Hematopoietic multipotent progenitor cell treated with erythropoietin and hydrocortisone succinate and interleukin-3 and kit ligand, for 17 days (in vitro differentiated cells): Measurements from ENCODE around the gene ITFG1.
"Not testable (repeated sequence)": the region's sequence is repeated elsewhere in the genome, so short reads cannot be mapped to it uniquely, and the experiment has no call there.

Experiments used
- DNase-seq: peaks from one replicate; pipeline ENCODE4 v3.0.0-alpha.2; 2015; ENCODE audit warnings: low spot score

ITFG1 gene

GRCh38 chr16:47413041-47413440, 47.8 kb downstream of the ITFG1 start:
- DNase-seq, result no peak

GRCh38 chr16:47408491-47408890, 52.4 kb downstream of the ITFG1 start:
- no peak for DNase-seq

GRCh38 chr16:47395733-47396498, 64.9 kb downstream of the ITFG1 start:
- no peak for DNase-seq

DNA sequence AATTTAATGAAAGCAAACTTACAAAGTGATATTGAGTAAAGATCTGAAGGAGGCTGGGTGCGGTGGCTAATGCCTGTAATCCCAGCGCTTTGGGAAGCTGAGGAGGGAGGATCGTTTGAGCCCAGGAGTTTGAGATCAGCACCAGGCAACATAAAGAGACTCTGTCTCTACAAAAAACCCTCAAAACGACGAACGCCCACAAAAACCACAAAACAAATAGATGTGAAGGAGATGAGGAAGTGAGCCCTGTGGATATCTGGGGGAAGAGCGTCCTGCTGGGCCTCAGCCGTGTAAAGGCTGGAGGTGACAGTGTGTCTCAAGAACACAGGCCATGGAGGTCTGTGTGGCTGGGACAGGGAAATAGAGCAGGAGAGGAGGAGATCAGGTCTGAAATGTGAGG, 68.8 kb downstream of the ITFG1 start:
- DNase-seq, result no peak

DNA sequence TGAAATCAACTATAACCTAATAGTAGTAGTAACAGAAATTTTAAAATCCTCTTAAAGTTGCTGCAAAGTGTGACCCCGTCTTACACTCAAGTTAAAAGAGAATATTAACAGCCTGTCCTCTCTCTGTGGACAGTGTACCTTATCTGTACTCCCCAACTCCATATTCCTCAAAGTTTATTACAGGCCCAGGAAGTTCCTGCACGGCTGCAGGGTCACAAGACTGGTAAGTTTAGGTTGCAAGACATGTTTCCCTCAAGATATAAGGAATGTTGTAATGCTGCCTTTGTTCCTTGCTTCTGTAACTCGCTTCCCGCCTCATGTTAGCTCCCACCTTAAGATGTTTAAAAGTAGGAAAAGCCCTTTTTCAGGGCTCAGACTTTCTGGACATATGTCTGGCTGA, 72.2 kb downstream of the ITFG1 start:
- DNase-seq, result no peak

GRCh38 chr16:47387026-47387734, 73.7 kb downstream of the ITFG1 start:
- no peak for DNase-seq

GRCh38 chr16:47386201-47386718, 74.6 kb downstream of the ITFG1 start:
- no peak for DNase-seq

- DNase-seq, result no peak
These were observed 78.5 kb downstream of the ITFG1 start for GRCh38 chr16:47382362-47382761.

- DNase-seq, result no peak
These were observed 83.7 kb downstream of the ITFG1 start for GRCh38 chr16:47377154-47377553.

GRCh38 chr16:47375423-47375822, 85.4 kb downstream of the ITFG1 start:
- no peak for DNase-seq

DNA sequence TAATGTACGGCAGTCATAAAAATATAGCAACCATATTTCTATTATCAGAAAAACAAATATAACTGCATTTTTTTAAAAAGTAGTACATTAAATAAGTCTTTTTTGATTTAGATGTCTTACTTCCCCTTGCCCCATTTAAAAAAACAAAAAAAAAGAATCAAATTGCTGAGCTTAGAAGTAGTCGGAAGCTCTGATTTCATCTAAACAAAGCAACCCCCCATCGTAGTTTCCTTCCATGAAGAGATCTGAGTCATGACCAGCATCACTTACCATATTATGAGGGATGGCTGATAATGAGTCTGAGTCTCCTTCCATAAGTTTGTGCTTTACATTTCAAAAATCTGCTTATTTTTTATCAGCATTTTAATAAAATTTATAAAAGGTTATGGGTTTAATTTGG, 86.2 kb downstream of the ITFG1 start:
- DNase-seq, result no peak

DNA sequence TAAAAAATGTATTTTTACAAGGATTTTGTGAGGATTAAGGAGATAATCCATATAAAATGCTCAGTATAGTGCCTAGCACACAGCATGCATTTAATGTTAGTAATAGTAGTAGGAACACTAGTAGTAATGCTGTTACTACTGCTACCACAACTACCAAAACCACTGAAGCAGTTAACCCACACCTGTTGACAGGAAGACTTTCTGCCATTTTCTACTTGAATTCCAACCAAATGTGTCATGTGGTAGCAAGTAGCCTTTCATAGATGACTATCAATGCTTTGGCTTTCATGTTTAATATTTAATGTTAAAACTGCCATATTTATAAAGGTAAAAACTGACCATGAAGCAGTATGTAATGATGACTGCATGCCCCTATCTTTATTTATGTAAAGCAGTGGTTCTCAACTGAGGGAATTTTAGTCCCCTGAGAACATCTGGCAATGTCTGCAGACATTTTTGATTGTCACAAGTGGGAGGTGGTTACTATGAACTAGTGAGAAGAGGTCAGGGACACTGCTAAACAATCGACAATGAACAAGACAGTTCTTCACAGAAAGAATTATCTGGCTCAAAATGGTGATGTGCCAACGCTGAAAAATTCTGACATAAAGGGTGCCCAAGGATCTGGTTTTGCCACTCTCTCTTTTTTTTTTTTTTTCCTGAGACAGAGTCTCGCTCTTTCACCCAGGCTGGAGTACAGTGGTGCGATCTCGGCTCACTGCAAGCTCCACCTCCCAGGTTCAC, 89.4 kb downstream of the ITFG1 start:
- DNase-seq, result no peak

DNA sequence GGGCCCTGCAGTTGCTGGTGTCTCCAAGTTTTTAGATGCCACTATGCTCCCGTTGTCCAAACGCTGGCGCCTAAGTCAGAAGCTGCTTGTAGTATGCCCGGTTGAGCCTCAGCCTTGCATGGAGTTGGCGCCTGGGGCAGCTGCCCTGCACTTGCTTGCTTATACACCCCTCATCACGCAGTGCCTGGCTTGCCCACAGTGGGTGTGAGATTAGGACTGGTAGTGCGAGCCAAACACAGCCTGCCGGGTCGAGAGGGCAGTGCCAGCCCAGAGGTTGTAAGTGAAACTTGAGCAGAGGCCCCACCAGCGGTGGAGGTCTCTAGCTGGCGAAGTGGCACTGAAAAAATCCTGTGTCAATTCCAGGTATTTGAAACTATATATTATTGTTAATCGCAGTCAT, 90.3 kb downstream of the ITFG1 start:
- no peak for DNase-seq

DNA sequence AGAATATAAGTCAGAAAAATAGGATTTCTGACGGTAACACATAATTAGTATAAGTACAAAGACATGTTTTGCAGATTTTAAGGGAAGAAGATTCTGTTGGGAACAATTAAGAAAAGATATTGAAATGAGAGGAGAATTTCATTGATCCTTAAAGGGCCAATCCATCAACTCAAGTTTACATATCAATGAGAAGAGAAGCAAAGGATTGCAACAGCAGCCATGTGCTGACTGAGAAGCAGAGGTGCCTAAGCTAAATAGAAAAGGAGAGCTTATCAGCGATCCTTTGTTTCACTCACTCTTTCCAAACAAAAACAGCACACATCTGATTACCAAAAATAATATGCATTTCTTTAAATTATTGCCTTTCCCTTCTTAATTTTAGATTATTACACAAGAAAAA, 94.6 kb downstream of the ITFG1 start:
- DNase-seq, result no peak

DNA sequence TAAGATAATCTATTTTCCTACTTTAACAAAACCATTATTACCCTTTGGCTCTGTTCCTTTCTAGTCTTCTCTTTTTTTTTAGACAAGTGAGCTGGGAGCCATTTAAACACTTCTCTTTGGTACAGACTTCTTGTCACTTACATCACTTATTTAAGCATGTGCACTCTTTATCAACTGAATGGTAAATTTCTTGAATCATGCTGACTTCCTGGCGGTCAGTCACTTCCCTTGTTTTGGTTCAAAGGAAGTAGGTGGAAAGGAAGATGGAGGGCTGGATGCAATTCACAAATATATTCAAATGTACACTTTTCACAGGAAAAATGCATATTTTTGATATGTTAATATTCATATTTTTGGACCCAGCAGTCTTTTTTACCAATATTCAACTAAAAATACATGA, 97.1 kb downstream of the ITFG1 start:
- DNase-seq, result no peak

DNA sequence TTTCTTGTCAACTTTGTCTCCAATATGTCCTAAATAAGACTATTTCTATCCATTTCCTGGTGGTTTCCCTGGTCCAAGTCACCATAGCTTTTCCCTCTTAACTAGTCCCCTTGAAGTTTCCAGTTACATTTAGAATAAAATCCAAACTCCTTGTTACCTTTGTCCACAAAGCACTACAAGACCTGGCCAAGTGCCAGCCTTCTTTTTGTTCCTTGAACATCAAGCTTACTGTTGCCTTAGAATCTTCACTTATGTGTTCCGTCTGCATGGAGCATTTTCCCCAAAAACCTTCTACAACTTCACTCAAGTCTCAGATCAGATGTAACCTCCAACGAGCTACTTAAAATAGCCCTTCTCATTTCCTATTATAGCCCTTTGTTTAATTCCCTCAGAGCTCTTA, 101.4 kb downstream of the ITFG1 start:
- no peak for DNase-seq

GRCh38 chr16:47358816-47359215, 102.0 kb downstream of the ITFG1 start:
- no peak for DNase-seq

- DNase-seq, result not testable (repeated sequence)
These were observed 111.8 kb downstream of the ITFG1 start for GRCh38 chr16:47349029-47349428.

- not testable (repeated sequence) for DNase-seq
These were observed 113.7 kb downstream of the ITFG1 start for GRCh38 chr16:47347021-47347696.

DNA sequence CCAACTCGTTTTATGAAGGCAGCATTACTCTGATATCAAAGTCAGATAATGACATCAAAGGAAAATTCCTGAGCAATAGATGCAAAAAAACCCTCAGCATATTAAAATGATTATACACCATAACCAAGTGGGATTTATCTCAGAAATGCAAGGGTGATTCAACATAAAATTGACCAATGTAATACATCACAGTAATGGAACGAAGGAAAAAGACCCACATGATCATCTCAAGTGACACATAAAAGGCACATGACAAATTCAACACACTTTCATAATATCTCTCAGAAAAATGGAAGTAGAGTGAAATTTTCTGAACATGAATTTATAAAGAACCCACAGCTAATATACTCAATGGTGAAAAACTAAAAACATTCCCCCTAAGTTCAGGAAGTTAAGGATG, 118.8 kb downstream of the ITFG1 start:
- no peak for DNase-seq

DNA sequence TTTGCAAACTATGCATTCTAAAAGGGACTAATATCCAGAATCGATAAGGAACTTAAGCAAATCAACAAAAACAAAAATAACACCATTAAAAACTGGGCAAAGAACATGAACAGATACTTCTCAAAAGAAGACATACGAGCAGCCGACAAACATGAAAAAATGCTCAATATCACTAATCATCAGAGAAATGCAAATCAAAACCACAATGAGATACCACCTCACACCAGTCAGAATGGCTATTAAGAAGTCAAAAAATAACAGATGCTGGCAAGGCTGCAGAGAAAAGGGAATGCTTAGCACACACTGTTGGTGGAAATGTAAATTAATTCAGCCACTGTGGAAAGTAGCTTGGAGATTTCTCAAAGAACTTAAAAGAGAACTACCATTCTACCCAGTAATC, 130.3 kb downstream of the ITFG1 start:
- not testable (repeated sequence) for DNase-seq

DNA sequence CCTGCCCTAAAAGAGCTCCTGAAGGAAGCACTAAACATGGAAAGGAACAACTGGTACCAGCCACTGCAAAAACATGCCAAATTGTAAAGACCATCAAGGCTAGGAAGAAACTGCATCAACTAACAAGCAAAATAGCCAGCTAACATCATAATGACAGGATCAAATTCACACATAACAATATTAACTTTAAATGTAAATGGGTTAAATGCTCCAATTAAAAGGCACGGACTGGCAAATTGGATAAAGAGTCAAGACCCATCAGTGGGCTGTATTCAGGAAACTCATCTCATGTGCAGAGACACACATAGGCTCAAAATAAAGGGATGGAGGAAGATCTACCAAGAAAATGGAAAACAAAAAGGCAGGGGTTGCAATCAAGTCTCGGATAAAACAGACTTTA, 136.6 kb downstream of the ITFG1 start:
- DNase-seq, result not testable (repeated sequence)
